CD8-positive, alpha-beta memory T cell (primary cell): ENCODE measurements around the gene DBNDD1. TPM values are rescaled to one million over a fixed set of nuclear protein-coding genes. Genes with fewer than 3 reads are reported as not detected.
"Not testable (repeated sequence)": the region's sequence is repeated elsewhere in the genome, so short reads cannot be mapped to it uniquely, and the experiment has no call there.

Experiments used
- CTCF ChIA-PET: fragments of 350-600 bp; sonication (Branson Sonifier 250); formaldehyde crosslinking; loops from one replicate; lab custom pipeline; 2021; ENCODE audit warnings: antibody characterized with exemption; lab: Charles Lee
- POLR2A ChIA-PET: fragments of 350-600 bp; sonication (Branson Sonifier 250); formaldehyde crosslinking; loops from one replicate; lab custom pipeline; 2021; ENCODE audit warnings: antibody characterized with exemption; lab: Charles Lee
- DNase-seq, 5 donors: peaks; one replicate each; pipeline versions ENCODE4 v3.0.0 to v3.0.0-alpha.2; 2020 to 2022; ENCODE audit warnings: mixed read lengths in 1 of 5
- H3K27ac ChIP-seq: one replicate; pipeline ENCODE4 v1.7.0; 2013; ENCODE audit warnings: low read depth, mild to moderate bottlenecking, low read length, moderate library complexity
- H3K27me3 ChIP-seq: 2 replicates; pipeline ENCODE4 v1.7.0; 2013; ENCODE audit warnings: low read length, mild to moderate bottlenecking; ENCODE audit not compliant: insufficient read depth, poor library complexity, severe bottlenecking
- H3K36me3 ChIP-seq: 2 replicates; pipeline ENCODE4 v1.7.0; 2013; ENCODE audit warnings: mild to moderate bottlenecking, low read length, moderate library complexity; ENCODE audit not compliant: insufficient read depth
- H3K4me1 ChIP-seq: 2 replicates; pipeline ENCODE4 v1.7.0; 2013; ENCODE audit warnings: mild to moderate bottlenecking, low read length, moderate library complexity; ENCODE audit not compliant: insufficient read depth
- H3K4me3 ChIP-seq: 2 replicates; pipeline ENCODE4 v1.7.0; 2013; ENCODE audit warnings: mild to moderate bottlenecking, low read length
- H3K9me3 ChIP-seq: 2 replicates; pipeline ENCODE4 v1.7.0; 2013; ENCODE audit warnings: mild to moderate bottlenecking, low read length
- H3K27ac Mint-ChIP-seq, 8 donors: one replicate each; pipeline ENCODE4 v1.8.0; 2020 to 2021; ENCODE audit warnings: mixed read lengths in 8 of 8, mild to moderate bottlenecking in 6 of 8, inconsistent platforms in 3 of 8, moderate library complexity in 3 of 8
- H3K27me3 Mint-ChIP-seq, 2 donors: one replicate each; pipeline ENCODE4 v1.8.0; 2020 to 2021; ENCODE audit warnings: mixed read lengths in 2 of 2, mild to moderate bottlenecking in 1 of 2, moderate library complexity in 1 of 2
- H3K36me3 Mint-ChIP-seq, 3 donors: one replicate each; pipeline ENCODE4 v1.8.0; 2020 to 2021; ENCODE audit warnings: mixed read lengths in 3 of 3, inconsistent platforms in 1 of 3, mild to moderate bottlenecking in 1 of 3
- H3K4me1 Mint-ChIP-seq, 3 donors: one replicate each; pipeline ENCODE4 v1.8.0; 2020 to 2021; ENCODE audit warnings: mixed read lengths in 3 of 3, inconsistent platforms in 1 of 3, mild to moderate bottlenecking in 1 of 3
- H3K4me3 Mint-ChIP-seq, 7 donors: one replicate each; pipeline ENCODE4 v1.8.0; 2020 to 2021; ENCODE audit warnings: mixed read lengths in 7 of 7, mild to moderate bottlenecking in 6 of 7, moderate library complexity in 4 of 7, inconsistent platforms in 2 of 7
- H3K9me3 Mint-ChIP-seq, 5 donors: one replicate each; pipeline ENCODE4 v1.8.0; 2020 to 2022; ENCODE audit warnings: mixed read lengths in 5 of 5, mild to moderate bottlenecking in 3 of 5, moderate library complexity in 2 of 5, inconsistent platforms in 1 of 5
- polyA plus RNA-seq: library from polyadenylated mRNA; unstranded; fragments of 300-500 nt; fragmentation: Illumina TruSeq; gene quantifications from one replicate; pipeline ENCODE4 v1.2.3, GENCODE V29; 2021
- total RNA-seq, 2 experiments: library from RNA; stranded (reverse); gene quantifications; one replicate each; pipeline ENCODE4 v1.2.3, GENCODE V29; 2021

Gene DBNDD1
- total and polyA plus RNA-seq, 3 experiments from 2014 or later = 0.13 to 0.94 (median 0.18) TPM

- DNase-seq = no peak
- Histone ChIP-seq H3K27ac (no peak overlapping the region), H3K4me3 (no peak overlapping the region), H3K36me3 (no peaks in the 10 kb centered on the region), H3K4me1 (peaks cover 27% of the 10 kb centered on the region), H3K27me3 (no peaks in the 10 kb centered on the region), H3K9me3 (peaks cover 3% of the 10 kb centered on the region)
- Mint-ChIP-seq H3K27ac (peak overlapping the region in 1 of 8 donors; percentile 38), H3K27me3 (no peaks in the 10 kb centered on the region), H3K4me3 (peak overlapping the region in 2 of 7 donors; percentile 5 to 27), H3K4me1 (peaks cover 18 to 38% (median 21%) of the 10 kb centered on the region in 3 donors), H3K36me3 (peaks cover 0 to 8% (median 4%) of the 10 kb centered on the region in 3 donors), H3K9me3 (no peaks in the 10 kb centered on the region)
- ChIA-PET CTCF (interaction anchor here (1.6 kb wide), 1 partner anchor 22 kb away, joined by 4 read pairs; no protein-coding TSS in a partner anchor), POLR2A (no interaction called here)
Measured at GRCh38 chr16:89969741-89970410, 49.4 kb downstream of the DBNDD1 start.

GRCh38 chr16:89968074-89968473 lies 51.2 kb downstream of the DBNDD1 start:
- H3K9me3 Mint-ChIP-seq, POLR2A ChIA-PET, H3K27me3 Mint-ChIP-seq, DNase-seq, CTCF ChIA-PET, H3K27ac Mint-ChIP-seq, H3K9me3 ChIP-seq, H3K27ac ChIP-seq, H3K36me3 ChIP-seq, H3K27me3 ChIP-seq, H3K4me3 ChIP-seq: not testable (repeated sequence)
- Mint-ChIP-seq H3K36me3 (peaks cover 0 to 14% (median 7%) of the 10 kb centered on the region in 3 donors), H3K4me1 (peaks cover 6 to 23% (median 6%) of the 10 kb centered on the region in 3 donors), H3K4me3 (peak overlapping the region in 1 of 7 donors; percentile 56)
- H3K4me1 ChIP-seq = peaks cover 13% of the 10 kb centered on the region

GRCh38 chr16:89967436-89967835 lies 51.8 kb downstream of the DBNDD1 start:
- H3K4me3 Mint-ChIP-seq, H3K27me3 Mint-ChIP-seq, POLR2A ChIA-PET, H3K27ac Mint-ChIP-seq, DNase-seq, H3K36me3 ChIP-seq, H3K27me3 ChIP-seq, H3K9me3 Mint-ChIP-seq, H3K9me3 ChIP-seq, H3K4me3 ChIP-seq, H3K27ac ChIP-seq, CTCF ChIA-PET: not testable (repeated sequence)
- H3K4me1 ChIP-seq = peaks cover 13% of the 10 kb centered on the region
- H3K4me1 Mint-ChIP-seq = peaks cover 3 to 20% (median 6%) of the 10 kb centered on the region in 3 donors
- peaks cover 0 to 13% (median 7%) of the 10 kb centered on the region in 3 donors for H3K36me3 Mint-ChIP-seq

- H3K27ac ChIP-seq = no peak overlapping the region
- no peaks in the 10 kb centered on the region for H3K27me3 Mint-ChIP-seq
- peaks cover 3% of the 10 kb centered on the region for H3K9me3 ChIP-seq
- H3K27me3 ChIP-seq = no peaks in the 10 kb centered on the region
- H3K4me1 Mint-ChIP-seq = peaks cover 3 to 16% (median 6%) of the 10 kb centered on the region in 3 donors
- H3K36me3 Mint-ChIP-seq = peaks cover 0 to 13% (median 7%) of the 10 kb centered on the region in 3 donors
- no peak overlapping the region for H3K4me3 ChIP-seq
- H3K4me3 Mint-ChIP-seq = no peak overlapping the region
- ChIA-PET POLR2A (no interaction called here), CTCF (no interaction called here)
- peaks cover 9% of the 10 kb centered on the region for H3K4me1 ChIP-seq
- no peak overlapping the region for H3K27ac Mint-ChIP-seq
- no peaks in the 10 kb centered on the region for H3K9me3 Mint-ChIP-seq
- no peak for DNase-seq
- no peaks in the 10 kb centered on the region for H3K36me3 ChIP-seq
Measured at GRCh38 chr16:89966756-89967155, 52.5 kb downstream of the DBNDD1 start.

GRCh38 chr16:89965447-89966225 lies 53.6 kb downstream of the DBNDD1 start:
- no peaks in the 10 kb centered on the region for H3K9me3 ChIP-seq
- H3K4me1 Mint-ChIP-seq = peaks cover 0 to 6% (median 0%) of the 10 kb centered on the region in 3 donors
- ChIA-PET POLR2A (no interaction called here), CTCF (no interaction called here)
- no peaks in the 10 kb centered on the region for H3K9me3 Mint-ChIP-seq
- no peaks in the 10 kb centered on the region for H3K36me3 ChIP-seq
- no peak for DNase-seq
- H3K27ac ChIP-seq = no peak overlapping the region
- no peak overlapping the region for H3K4me3 ChIP-seq
- H3K27ac Mint-ChIP-seq = peak overlapping the region in 1 of 8 donors; percentile 55
- no peaks in the 10 kb centered on the region for H3K27me3 ChIP-seq
- no peak overlapping the region for H3K4me3 Mint-ChIP-seq
- H3K4me1 ChIP-seq = no peaks in the 10 kb centered on the region
- H3K36me3 Mint-ChIP-seq = peaks cover 0 to 22% (median 7%) of the 10 kb centered on the region in 3 donors
- no peaks in the 10 kb centered on the region for H3K27me3 Mint-ChIP-seq

- no peak overlapping the region for H3K4me3 ChIP-seq
- H3K4me3 Mint-ChIP-seq = no peak overlapping the region
- CTCF ChIA-PET = no interaction called here
- no peaks in the 10 kb centered on the region for H3K4me1 ChIP-seq
- peaks cover 1% of the 10 kb centered on the region for H3K36me3 ChIP-seq
- no peaks in the 10 kb centered on the region for H3K9me3 Mint-ChIP-seq
- DNase-seq = no peak
- peaks cover 0 to 34% (median 8%) of the 10 kb centered on the region in 3 donors for H3K36me3 Mint-ChIP-seq
- H3K27ac ChIP-seq = no peak overlapping the region
- no peaks in the 10 kb centered on the region for H3K27me3 ChIP-seq
- H3K27ac Mint-ChIP-seq = no peak overlapping the region
- no peaks in the 10 kb centered on the region for H3K27me3 Mint-ChIP-seq
- POLR2A ChIA-PET = no interaction called here
- H3K9me3 ChIP-seq = no peaks in the 10 kb centered on the region
- no peaks in the 10 kb centered on the region for H3K4me1 Mint-ChIP-seq
Measured at GRCh38 chr16:89964201-89964600, 55.1 kb downstream of the DBNDD1 start.

- H3K4me1 ChIP-seq = no peaks in the 10 kb centered on the region
- H3K27ac ChIP-seq = no peak overlapping the region
- no peaks in the 10 kb centered on the region for H3K27me3 ChIP-seq
- POLR2A ChIA-PET = no interaction called here
- H3K36me3 Mint-ChIP-seq = peaks cover 0 to 47% (median 14%) of the 10 kb centered on the region in 3 donors
- H3K4me3 ChIP-seq = no peak overlapping the region
- no peaks in the 10 kb centered on the region for H3K27me3 Mint-ChIP-seq
- H3K36me3 ChIP-seq = peaks cover 5% of the 10 kb centered on the region
- no peaks in the 10 kb centered on the region for H3K9me3 Mint-ChIP-seq
- CTCF ChIA-PET = no interaction called here
- H3K27ac Mint-ChIP-seq = no peak overlapping the region
- no peaks in the 10 kb centered on the region for H3K9me3 ChIP-seq
- H3K4me3 Mint-ChIP-seq = no peak overlapping the region
- DNase-seq = no peak
- no peaks in the 10 kb centered on the region for H3K4me1 Mint-ChIP-seq
Measured at GRCh38 chr16:89962754-89963498, 56.3 kb downstream of the DBNDD1 start.
